Activated T-helper 9 cell treated with anti-CD3 and anti-CD28 coated beads, Interleukin-2, amount 50 U/mL, for 16 hours (primary cell): Measurements from ENCODE around the gene ARHGEF33.

ENCODE experiments used
- DNase-seq: peaks from one replicate; pipeline ENCODE4 v3.0.0-alpha.2; 2020; ENCODE audit warnings: low read depth

Gene ARHGEF33

DNA sequence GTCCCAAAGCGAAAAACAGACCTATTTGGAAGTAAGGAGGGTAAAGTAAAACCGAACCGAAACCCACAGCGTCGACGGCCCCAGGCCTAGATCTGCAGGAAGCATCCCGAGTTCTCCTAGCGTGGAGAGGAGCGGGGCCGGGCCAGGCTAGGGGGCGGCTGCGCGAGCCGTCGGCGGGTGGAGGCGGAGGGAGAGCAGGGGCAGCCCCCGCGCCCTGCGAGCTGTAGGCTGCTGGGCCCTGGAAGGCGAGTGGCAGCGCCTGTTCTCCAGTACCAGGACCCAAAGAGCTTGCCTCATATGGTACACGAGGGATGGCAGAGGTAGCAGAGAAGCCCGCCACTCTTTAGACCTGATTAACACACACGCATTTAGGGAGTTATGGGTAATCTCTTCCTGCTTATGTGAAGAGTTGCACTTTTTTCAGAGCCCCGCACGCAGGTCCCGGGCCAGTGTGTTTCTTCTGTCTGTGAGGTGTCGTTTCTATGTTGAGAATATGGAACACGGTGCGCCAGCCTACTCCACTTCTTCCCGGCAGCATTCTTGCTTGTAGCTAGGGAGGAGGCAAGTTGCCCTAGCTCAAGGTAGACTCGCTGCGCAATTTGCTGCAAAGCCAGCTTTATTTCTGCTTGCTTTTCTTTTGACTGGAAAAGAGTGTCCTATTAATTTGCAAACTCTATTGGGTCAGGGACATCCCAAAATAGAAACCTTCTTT lies 71.1 kb downstream of the ARHGEF33 start:
- no peak for DNase-seq

DNA sequence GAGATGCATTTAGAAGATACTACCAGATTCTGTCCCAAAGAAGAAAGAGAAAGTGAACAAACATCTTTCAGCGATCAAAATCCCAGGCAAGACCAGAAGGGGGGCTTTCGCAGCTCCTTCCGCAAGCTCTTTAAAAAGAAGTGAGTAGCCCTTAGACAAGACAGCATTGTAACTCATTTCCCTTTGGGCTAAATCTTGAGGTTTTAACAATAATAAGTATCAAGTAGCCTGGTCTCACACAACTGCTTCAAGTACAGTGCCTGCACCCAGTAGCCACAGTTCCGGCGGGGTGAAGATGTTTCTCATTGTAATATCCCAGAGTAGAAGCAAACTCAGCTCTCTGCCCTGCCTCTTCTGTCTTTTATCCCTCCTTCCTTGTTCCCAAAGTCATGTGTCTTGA lies 76.3 kb downstream of the ARHGEF33 start:
- no peak for DNase-seq

DNA sequence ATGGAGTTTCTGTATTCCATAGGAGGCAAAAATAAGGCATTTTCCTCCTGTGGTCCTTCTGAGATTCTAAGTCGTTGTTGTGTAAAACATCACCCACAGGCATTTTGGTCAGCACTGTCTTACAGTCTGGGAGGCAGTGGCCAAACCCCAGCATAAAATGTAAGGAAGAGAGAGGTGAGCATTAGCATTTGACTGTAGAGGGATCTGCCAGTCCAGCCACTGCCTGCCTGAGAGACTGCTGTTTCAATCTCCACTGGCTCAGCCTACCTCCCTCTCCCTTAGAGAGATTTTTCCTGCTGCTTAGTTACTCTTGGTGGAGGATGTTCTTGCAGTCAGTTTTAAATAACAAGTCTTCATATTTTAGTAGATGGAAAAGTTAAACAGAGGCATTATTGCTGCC lies 77.0 kb downstream of the ARHGEF33 start:
- no peak for DNase-seq

DNA sequence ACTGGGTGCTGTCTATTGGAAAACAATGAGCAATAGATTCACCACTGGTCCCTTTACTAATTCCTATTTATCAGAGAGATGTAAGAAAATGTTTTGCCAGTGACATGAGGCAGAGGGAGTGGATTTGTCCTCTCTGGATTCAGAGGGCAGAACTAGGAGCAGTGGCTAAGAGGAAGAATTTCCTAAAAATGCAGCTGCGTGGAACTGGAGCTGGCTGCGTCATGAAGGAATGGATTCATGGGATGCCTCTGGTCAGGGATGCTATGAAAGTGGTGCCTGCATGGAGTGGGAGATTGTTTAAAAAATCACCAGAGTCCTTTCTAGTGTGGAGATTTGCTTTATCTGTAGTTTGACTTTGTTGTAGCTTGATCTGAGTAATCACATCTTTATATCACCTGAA lies 78.3 kb downstream of the ARHGEF33 start:
- no peak for DNase-seq

DNA sequence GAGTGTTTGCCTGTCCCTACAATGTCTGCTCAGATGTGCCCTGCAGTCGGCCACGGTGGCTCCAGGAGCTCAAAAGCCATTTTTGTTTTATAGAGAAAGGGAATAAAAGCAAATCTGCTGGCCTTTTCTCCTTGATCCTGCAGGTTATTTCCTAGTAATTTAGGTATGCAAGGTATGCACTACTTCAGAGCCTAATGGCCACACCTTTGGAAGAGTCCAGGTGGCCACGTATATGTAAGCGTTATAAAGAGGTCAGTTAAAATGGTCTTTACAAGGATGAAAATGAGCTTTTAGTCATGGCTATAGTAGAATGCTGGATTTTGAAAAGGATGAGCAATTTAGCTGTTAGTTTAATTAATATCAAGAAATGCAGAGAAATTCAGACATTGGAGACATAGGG lies 81.7 kb downstream of the ARHGEF33 start:
- DNase-seq: no peak

DNA sequence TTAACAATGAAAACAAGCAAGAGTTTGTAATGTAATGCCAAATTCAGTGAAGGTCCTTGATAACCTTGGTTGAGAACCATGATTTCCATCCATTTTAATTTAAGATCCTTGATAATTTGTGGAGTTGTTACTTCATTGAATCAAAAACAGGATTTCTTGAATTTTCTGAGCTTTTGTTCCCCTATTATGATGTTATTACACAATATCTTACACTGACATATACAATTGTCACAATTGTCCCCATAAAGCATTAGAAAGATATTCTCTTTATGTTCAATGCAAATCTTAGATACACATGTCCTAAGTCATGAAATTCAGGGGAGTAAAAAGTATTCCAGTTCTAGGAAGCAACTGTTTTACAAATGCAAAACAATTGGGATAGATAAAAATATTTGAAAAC lies 83.6 kb downstream of the ARHGEF33 start:
- DNase-seq: no peak

DNA sequence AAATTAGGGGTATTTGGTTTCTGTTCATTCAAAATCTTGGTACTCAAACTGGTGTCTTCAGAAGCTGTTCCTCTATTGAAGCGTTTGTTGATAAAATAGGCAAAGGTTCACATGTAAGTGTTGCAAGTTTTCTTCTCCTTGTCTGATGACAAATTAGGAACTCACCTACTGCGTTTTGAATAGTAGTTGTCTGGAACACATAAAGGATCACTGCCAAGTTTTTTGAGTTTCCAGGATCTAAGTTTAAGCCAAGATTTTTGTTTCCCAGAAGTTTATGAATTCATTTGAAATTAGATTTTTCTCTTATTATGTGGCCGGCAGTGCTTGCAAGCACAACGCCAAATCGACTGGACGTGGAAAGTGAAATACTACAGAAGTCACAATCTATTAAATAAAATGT lies 85.4 kb downstream of the ARHGEF33 start:
- DNase-seq: no peak

DNA sequence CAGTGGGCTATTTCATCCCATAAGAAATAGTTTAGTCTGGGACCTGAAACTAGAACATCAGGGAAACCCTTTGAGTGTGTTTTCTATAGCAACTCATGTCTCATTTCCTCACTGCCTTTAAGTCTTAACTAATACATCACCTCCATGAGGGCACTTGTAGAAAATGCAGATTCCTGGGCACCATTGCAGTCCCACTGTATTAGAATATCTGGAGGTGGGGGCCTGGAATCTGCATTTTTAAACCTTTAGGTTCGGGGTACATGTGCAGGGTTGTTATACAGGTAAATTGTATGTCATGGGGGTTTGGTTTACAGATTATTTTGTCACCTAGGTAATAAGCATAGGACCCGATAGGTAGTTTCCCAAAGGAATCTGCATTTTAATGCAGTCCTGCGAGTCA lies 87.4 kb downstream of the ARHGEF33 start:
- no peak for DNase-seq

DNA sequence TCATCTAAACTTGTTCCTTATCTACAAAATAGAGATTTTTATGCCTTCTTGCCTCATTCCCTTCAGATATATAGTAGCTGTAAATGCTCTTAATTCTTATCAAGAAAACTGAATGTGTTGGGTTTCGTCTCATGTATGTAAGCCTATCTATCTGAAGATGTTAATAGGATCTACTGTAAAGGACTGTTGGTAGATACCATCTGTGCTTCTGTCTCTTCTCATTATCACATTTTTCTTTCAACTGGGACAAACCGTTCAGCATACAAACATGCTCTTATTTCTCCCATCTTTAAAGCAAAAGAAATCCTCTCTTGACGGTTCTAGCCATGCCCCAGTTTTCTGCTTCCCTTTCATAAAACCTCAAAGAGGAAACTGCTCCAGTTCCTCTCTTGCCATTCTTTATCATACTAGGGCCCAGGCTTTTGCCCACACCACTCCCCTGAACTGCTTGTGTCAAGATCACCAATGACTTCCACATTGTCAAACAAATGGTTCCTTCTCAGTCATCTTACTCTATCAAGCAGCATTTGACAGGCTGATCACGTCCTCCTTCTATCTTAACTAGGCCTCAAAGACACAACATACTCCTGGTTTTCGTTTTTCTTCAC lies 88.7 kb downstream of the ARHGEF33 start:
- DNase-seq: no peak

DNA sequence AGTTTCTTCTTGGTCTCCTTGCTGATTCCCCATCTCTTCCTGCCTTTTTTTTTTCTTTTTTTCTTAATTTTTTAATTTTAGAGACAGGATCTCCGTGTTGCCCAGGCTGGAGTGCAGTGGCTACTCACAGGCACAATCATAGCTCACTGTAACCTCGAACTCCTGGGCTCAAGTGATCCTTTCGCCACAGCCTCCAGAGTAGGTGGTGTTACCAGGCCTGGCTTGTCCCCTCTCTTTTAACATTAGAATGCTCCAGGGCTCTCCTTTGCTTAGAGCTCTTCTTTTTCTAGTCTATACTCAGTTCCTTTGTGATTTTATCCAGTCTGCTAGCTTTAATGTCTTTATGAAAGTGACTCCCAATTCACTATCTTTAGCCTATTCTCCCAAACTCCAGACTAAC lies 89.2 kb downstream of the ARHGEF33 start:
- no peak for DNase-seq

DNA sequence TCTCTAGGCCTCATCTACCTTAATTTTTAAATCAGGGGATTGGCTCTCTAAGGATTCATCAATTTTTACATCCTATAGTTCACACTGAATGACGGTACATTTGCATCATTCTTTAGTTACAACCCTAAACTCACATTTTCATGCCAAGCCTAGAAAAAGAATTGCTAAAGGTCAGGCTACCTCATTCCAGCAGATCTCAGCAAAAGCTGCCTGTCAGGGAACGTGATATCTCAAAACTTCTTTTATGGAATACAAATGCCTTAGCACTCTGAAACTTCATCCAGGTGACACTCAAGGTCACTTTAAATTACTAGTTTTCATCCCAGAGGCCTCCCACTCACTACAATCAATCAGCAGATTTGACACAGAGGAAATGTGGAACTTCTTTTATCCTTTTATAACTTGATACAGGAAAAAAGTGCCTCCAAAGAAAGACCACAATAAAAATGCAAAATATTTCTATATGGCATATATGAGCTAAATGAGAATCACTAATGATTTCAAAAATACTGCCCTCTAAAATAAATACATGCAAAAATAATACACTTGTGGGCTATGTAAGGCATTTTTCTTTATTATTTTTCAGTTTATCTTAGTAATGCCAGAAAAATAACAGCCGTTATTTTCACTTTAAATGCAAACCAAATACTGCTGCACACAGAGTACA lies 91.5 kb downstream of the ARHGEF33 start:
- DNase-seq: no peak

DNA sequence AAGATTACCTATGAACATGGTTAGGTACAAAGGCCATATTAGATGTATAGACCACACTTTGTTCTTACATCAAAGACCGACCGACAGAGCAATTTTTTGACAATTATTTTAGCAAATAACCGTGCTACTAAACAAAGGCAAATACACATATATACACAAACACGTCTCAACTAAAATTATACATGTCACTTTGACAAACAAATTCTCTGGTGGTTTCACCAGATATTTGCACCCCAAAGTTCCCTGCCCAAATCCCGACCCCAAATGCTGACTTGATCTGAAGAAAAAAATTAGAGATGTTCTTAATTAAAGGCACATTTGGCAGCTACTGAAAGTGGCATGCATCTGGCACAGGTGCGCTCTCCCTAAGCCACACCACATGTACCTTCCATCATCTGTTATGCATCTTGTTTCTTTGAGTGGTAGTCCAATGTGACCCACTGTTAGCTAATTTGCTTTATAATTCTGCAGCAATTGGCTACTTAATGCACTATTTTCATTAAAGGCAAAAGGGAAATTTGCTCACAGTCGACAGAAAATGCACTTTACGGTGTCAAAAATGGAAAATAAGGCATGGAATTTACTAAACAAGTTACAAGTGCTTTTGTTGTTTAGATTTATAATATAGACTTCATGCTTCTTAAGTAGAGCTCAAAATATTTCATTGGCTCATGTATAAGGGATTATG lies 92.1 kb downstream of the ARHGEF33 start:
- no peak for DNase-seq

DNA sequence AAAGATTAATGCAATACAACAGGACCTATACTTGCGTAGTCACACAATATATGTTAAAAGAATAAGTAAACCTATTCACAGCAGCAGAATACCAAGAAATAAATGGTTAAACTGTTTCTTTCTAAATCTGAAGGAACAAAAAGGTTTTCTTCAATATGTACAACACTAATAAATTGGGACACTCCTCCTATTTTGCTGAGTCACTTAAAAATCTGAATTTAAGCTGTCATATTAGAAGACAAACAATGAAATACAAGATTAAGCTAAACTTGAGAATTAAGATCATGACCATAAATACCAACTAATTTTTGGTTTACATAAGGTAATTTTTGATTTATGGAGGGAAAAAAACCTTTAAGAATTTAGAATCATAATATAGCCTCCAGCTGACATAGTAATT lies 92.8 kb downstream of the ARHGEF33 start:
- no peak for DNase-seq

DNA sequence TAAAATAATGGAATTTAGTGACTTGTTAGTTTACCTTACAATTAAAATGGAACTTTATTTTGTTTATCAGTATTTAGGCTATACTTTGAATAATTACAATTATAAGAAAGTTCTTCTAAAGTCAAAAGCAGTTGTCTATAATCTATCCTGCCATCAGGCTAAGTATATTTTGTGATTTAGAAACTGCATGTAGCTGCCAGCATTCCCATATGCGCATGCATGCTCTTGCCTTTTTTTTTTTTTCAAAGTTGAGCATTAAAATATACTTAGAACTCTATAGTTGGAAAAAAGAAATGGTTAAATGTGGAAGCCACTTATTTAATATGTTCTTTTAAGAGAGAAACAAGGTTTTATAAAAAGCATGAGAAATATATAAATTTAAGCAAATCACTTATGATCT lies 99.0 kb downstream of the ARHGEF33 start:
- DNase-seq: no peak

DNA sequence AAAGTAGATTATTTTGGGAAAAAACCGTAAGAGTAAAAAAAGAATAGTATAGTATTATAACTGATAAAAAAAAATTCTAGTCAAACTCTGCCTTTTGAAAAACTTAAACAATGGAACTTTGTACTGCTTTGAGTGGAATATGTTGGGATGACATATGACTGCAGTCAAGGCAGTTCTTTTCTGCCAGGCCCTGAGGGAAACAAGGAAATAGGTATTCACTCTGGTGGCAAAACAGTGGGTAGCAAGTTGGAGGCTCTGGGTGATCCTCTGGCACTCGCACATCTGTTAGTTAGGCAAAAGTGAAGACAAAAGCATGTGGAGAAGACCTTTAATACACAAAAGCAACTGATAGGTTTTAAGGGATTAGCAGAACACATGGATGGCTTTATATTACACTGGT lies 102.2 kb downstream of the ARHGEF33 start:
- DNase-seq: no peak

DNA sequence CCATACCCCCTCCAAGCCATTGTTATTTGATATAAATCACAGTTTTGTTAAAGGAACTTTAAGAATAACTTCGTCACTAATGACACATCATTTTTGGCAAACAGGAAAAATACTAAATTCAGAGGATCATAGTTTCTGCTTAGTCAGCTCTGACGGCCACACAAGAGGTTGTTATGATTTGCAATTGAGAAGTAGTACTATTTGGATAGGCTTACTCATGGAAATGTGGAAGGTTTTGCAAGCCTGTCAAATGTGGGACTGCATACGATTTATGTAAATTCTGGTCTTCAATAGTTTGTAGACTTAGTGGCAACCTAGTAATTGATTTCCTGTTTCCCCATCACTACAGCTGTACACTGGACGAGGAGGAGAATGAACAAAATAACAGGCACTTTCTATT lies 108.1 kb downstream of the ARHGEF33 start:
- DNase-seq: no peak

DNA sequence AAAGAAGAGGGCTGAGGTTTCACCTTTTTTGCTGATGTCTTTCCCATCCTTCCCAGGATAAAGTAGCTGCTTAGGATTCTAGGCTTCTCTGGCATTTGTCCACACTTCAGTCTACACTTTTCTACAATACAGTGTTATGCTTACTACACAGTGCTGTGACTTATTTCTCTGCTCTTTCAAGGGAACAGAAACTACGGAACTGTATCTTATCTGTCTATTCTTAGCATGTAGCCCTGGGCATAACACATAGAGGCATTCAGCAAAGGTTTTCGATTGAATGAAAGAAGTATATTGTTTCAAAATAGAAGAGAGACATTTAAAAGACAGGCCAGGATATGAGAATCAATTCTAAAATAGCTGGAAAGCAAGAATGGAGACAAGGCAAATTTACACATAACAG lies 110.9 kb downstream of the ARHGEF33 start:
- no peak for DNase-seq

DNA sequence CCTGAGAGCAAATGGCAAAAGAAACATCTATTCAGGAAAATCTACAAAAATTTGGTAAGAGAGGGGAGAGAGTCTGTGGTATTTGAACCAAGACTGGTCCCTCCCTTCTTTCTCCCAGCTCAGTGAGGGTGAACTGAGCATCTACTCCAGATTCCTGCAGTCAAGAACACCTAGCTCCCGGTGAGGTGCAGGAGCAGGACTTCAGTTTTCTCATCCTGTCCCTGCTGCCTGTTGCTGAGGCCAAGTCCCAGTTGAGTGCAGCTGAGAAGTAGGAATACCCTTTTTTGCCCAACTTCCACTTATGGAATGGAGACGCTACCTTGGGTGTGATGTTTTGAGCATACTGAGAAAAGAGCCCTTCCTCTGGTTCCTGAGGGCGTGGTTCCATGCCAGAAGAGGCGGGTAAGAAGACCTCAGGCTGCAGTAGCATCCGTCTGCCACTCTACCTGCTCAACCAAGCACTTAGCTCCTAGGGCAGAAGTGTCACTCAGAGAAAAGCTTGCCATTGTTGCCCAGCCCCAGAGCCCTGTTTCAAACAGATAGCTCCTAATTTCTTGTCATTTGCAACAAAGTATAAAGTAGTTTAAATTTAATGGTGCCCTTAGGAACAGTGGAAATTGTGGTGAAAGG lies 118.3 kb downstream of the ARHGEF33 start:
- no peak for DNase-seq

DNA sequence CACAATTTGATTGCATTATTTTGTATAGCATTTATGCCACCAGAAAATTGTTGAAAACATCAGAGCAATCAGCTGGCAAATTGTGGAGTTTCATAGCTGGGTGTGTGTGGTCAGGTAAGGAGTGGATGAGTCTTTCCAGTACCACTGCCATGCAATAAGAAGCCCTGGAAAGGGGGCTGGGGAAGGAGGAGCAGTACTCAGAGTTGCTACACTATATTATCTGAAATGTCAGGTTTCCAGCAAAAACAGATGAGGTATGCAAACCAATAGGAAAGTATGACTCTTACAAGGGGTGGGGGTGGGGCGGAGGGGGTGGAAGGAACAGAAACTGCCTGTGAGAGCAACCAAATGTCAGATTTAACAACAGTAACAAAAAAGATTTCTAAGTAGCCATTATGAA lies 119.0 kb downstream of the ARHGEF33 start:
- no peak for DNase-seq

DNA sequence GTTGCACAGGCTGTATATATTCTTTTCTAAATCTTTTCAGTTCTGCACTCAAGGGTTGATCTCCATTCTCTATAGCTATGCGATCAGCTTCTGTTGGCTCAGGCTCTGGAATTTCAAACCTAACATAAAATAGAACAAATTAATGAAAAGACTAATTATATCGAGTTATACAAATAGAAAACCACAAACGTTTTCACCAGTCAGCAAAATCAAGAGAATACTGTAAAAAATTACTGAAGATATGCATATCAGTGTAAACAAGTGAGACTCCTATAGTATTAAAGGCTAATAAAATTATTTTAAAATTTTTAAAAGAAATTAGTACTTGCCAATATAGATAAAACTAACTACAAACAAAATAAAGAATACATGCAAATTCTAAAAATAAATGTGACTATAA lies 124.2 kb downstream of the ARHGEF33 start:
- DNase-seq: no peak

DNA sequence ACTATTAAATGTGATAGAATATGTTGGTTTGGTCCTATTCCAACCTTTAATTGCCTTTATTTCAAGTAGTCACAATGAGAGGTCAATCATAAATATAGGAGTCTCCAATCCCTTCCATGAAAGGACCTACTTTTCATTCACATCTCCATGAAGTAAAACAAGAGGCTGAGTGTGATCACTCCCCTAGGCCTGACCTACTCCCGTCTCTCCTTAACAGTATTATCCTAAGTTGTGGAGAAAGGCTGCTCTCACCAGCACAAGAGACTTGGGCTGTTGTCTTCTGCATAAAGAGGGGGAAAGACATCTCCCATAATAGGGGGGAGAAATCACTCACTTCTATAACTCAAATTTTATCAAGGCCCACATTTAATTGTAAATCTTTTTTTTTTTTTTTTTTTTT lies 125.7 kb downstream of the ARHGEF33 start:
- no peak for DNase-seq

DNA sequence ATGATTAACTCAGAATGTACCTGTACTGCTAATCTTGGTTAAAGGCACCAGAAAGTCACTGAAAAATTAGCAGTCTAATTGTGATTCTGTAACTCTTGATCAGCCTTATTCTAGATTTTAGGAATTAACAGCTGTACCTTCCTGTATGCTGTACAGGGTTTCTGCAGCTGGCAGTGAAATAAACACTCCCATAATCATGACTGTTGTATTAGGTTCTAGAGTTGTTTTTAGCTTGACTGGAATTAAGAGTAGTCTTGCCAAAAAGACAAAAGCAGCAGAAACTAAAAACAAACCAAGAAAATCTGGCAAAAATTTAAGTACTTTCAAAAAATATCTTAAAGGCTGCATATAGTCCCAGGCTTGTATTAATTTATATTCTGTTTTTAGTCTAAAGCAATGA lies 127.7 kb downstream of the ARHGEF33 start:
- no peak for DNase-seq

DNA sequence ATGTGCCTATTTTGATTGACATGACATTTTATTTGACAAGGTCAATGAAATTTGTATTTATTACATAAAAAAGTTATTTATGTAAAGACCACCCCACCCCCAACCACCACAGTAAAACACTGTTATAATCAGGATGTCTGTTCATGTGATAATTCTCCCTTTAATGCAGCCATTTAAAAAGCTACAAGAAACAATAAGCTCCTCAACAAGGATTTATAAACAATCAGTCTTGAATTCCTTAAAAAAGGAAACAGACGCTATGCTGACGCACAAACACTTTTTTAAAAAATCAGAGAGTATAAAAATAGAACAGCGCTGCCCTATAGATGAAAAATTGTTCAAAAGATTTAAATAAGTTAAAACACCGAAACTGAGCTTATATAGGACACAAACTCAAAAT lies 129.0 kb downstream of the ARHGEF33 start:
- DNase-seq: no peak
